ENCODE data around the gene RFX6.

Gene RFX6

DNA sequence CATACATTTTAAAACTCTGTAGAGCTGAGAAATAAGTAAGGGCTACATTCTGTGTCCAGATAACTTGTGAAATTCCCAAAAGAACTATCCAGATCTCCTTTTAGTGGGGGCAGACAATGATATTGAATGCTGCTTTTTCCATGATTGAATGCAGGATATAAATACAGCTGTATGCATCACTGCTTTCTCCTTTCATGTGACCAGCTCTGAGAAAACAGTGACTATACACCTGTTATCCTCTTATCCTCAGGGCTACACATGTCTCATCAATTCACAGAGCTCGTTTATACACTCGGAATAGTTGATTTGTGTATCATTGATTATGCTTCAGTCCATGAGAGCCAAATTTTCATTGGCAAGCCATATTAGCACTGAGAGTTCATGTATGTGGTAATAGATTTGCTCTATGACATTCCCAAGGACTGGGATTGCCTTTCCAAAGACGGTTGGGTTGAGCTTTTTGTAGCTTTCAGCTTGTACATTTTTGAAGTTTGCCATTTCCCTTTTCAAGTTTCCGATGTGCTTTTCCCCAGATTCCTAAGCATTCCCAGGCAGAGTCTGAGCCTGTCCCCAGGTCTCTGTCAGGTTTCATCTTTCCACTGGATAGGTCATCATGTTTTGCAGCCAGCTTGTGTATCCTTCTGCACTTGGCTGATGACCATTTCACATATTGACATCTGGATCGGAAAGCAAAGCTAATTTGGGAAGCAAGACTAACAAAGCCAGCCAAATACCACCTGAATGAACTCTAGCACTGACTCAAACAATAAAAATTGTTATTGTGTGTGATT lies 97.7 kb downstream of the RFX6 start:
- DNase-seq = no peak

DNA sequence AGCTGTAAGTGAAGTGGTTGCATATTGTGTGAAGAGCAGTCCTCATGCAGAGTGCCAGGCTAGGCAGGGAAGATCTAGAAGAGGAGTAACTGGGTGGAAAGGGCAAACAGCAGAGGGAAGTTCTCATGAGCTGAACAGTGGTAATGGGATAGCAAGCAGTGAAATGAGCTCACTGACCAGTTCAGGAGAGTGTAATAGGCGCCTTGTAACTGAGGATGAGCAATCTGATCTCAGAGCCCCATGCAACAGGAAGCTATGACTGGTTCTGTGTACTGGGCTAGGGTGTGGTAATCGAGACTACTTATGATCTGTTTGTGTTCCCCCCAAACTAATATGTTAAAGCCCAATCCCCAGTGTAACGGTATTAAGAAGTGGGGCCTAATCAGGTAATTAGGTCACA lies 98.6 kb downstream of the RFX6 start:
- DNase-seq = no peak

DNA sequence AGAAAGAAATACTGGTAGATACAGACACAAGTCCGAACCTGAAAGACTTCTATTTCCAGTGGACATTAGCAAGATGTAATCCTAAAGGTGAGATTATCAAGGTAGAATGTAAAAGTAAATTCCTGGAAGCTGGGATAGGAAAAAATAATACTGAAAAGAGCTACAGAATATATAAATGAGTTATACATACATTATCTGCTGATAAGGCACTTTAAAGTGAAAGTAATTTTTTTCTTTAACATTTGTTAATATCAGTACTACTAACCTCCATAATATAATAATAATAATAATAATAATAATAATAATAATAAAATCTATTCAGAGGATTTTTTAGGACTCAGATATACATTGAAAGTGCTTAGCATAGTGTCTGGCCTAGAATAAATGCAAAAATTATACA lies 102.5 kb downstream of the RFX6 start:
- no peak for DNase-seq
